Retinal pigment epithelial cell (primary cell): ENCODE data around the gene HECTD4.

Experiments used
- DNase-seq: peaks from one replicate; pipeline ENCODE4 v3.0.0-alpha.2; 2010; ENCODE audit warnings: low read depth
- H3K4me3 ChIP-seq: 2 replicates; pipeline ENCODE4 v1.5.1; 2011; ENCODE audit warnings: mild to moderate bottlenecking, low read length, control low read depth, moderate library complexity
- CTCF ChIP-seq: conservative IDR thresholded peaks from 2 replicates; pipeline ENCODE4 v1.5.1; 2011; ENCODE audit warnings: low read depth, low read length, control low read depth, inconsistent platforms

HECTD4 gene

GRCh38 chr12:112185093-112185923 is 196.9 kb downstream of the HECTD4 start:
- no peak for DNase-seq
- no peak overlapping the region for H3K4me3 ChIP-seq
- no peak for TF ChIP-seq CTCF

- no peak for TF ChIP-seq CTCF
- H3K4me3 ChIP-seq: no peak overlapping the region
- DNase-seq: no peak
Measured at GRCh38 chr12:112184056-112184887, 198.0 kb downstream of the HECTD4 start.

- TF ChIP-seq CTCF: no peak
- H3K4me3 ChIP-seq: no peak overlapping the region
- no peak for DNase-seq
Measured at GRCh38 chr12:112183141-112184021, 198.8 kb downstream of the HECTD4 start.

- TF ChIP-seq CTCF: no peak
- no peak for DNase-seq
- H3K4me3 ChIP-seq: no peak overlapping the region
Measured at GRCh38 chr12:112182499-112182898, 199.7 kb downstream of the HECTD4 start.

- no peak overlapping the region for H3K4me3 ChIP-seq
- DNase-seq: no peak
- TF ChIP-seq CTCF: no peak
Measured at GRCh38 chr12:112180422-112180821, 201.8 kb downstream of the HECTD4 start.

- no peak for DNase-seq
- TF ChIP-seq CTCF: no peak
- no peak overlapping the region for H3K4me3 ChIP-seq
Measured at GRCh38 chr12:112179916-112180315, 202.3 kb downstream of the HECTD4 start.
